ENCODE data around the gene FZD4. TPM values are rescaled to one million over a fixed set of nuclear protein-coding genes. Genes with fewer than 3 reads are reported as not detected.

FZD4 gene
- total and polyA plus RNA-seq, 11 donors, result 11.6 to 39.6 (median 21.1) TPM

- no peaks in the 10 kb centered on the region for H3K27me3 ChIP-seq
- peaks cover 0 to 78% (median 47%) of the 10 kb centered on the region in 12 donors for H3K4me1 ChIP-seq
- 41 to 85% (median 59%) methylated on average over 3 of the region's 3 CpGs for WGBS, 4 donors
- intact Hi-C loops (cut with DNase I), result loop anchor here in 8 of 10 donors (5.0 to 10.0 kb wide), 6 partner anchors 160 to 490 kb away; no protein-coding TSS in a partner anchor
- peak overlapping the region in 2 of 12 donors; percentile 4 to 43 for H3K27ac ChIP-seq
- no peaks in the 10 kb centered on the region for H3K9me3 ChIP-seq
- no peak overlapping the region for H3K4me3 ChIP-seq
- no peak for ATAC-seq
- no peak for DNase-seq
- TF ChIP-seq CTCF (IDR thresholded peaks at IDR 0.05) (no peak), POLR2A (IDR thresholded peaks at IDR 0.05) (no peak)
- H3K36me3 ChIP-seq, result peaks cover 0 to 18% (median 0%) of the 10 kb centered on the region in 9 donors
Observed at GRCh38 chr11:86934926-86935579, 20.1 kb downstream of the FZD4 start.

DNA sequence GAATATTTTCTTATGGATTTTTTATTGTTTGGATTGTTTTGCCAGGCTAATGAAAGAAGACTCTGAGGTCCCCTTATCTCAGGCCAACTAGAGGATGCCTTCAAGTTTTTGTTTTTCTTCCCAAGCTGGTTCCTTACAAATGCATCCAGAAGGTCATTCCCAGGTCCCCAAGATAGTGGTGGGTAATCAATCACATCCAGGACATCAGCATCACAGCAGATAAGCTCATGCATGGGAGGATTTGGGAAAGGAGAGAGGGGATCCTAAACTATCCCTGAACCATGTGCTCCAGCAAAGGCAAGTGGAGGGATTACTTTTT is 20.7 kb downstream of the FZD4 start:
- no peak for ATAC-seq

DNA sequence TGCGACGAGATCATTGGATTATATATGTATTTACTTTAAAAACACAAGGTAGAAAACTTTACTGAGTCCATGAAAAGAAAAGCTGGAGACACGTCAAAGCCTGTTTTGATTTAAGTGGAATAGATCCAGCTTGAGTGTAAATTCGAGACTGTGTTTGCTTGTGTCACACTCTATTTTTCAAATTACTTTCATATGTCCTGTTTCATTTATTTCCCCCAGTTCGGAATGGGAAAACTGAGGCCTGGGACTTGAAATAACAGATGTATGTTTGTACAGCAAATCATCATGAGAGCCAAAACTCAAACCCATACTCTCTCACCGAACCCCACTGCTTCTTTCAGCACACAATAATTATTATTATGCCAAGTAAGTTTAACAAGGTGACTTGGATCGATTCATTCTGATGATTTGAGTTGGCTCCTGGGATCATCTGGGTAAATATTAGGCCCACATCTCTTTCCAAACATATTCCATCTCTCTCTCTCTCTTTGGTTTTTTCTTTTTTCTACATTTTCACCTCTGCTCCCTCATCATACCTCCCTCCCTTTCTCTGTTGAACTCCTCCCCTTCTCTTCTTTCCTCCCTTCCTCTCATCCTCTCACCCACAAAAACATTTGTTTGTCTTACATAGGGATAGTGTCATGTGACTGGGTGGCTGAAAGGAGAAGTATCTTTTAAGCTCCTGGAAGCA is 21.2 kb downstream of the FZD4 start:
- ATAC-seq (no peak), DNase-seq (no peak)
- Histone ChIP-seq H3K9me3 (no peaks in the 10 kb centered on the region), H3K36me3 (peaks cover 0 to 18% (median 0%) of the 10 kb centered on the region in 9 donors), H3K4me1 (peaks cover 0 to 70% (median 38%) of the 10 kb centered on the region in 12 donors), H3K27me3 (no peaks in the 10 kb centered on the region), H3K27ac (peak overlapping the region in 2 of 12 donors; percentile 43 to 44), H3K4me3 (no peak overlapping the region)
- WGBS, 4 donors, result 60 to 80% (median 70%) methylated on average over 7 of the region's 7 CpGs
- TF ChIP-seq CTCF (IDR thresholded peaks at IDR 0.05) (no peak), POLR2A (IDR thresholded peaks at IDR 0.05) (no peak)
- intact Hi-C loops (cut with DNase I), result loop anchor here in 3 of 10 donors (10.0 kb wide), 2 partner anchors 161 to 491 kb away; no protein-coding TSS in a partner anchor

More for the DNA sequence above, 20.7 kb downstream of the FZD4 start:
- H3K4me1 ChIP-seq, result peaks cover 0 to 73% (median 41%) of the 10 kb centered on the region in 12 donors
- H3K27me3 ChIP-seq, result no peaks in the 10 kb centered on the region
- intact Hi-C loops (cut with DNase I), result loop anchor here in 3 of 10 donors (10.0 kb wide), 2 partner anchors 160 to 490 kb away; no protein-coding TSS in a partner anchor
- no peak for DNase-seq
- TF ChIP-seq POLR2A (IDR thresholded peaks at IDR 0.05), result no peak
- TF ChIP-seq CTCF (IDR thresholded peaks at IDR 0.05), result no peak
- H3K9me3 ChIP-seq, result no peaks in the 10 kb centered on the region
- H3K36me3 ChIP-seq, result peaks cover 0 to 18% (median 0%) of the 10 kb centered on the region in 9 donors
- peak overlapping the region in 1 of 12 donors; percentile 43 for H3K27ac ChIP-seq
- H3K4me3 ChIP-seq, result no peak overlapping the region
